ENCODE data around the gene NFKBIB. TPM values are rescaled to one million over a fixed set of nuclear protein-coding genes. Genes with fewer than 3 reads are reported as not detected.

NFKBIB gene
- total and polyA plus RNA-seq, 2 donors (not counting 3 experiments of a cell fraction or from before 2014, with no cell fraction given), result 25.0 to 30.8 TPM

DNA sequence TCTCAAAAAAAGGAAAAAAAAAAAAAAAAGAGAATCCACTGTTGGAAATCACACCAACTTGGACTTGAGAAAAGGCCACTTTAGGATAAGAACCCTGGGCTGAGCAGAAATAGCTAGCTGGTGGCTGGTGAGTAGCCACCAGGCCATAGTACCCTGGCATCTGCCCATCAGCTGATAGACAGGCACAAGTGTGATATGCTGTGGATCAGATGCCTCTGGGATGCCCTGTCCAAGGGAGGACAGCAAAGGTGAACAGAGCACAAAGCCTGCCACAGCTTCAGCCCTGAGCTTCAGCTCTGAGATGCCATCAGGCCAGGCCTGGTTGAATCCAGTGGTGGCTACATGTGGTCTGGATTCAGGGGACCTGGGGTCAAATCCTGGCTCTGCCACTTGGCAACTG is 9.1 kb upstream of the NFKBIB start:
- BruUV-seq (replicated peaks), result no TSS peak
- DNase-seq (ENCODE audit: low read depth, low spot score) (no peak), FAIRE-seq (no peak)
- no peak overlapping the region for H2AFZ ChIP-seq (ENCODE audit: low read depth, low read length)
- intact Hi-C loops (cut with micrococcal nuclease), result no loop called here
- ChIA-PET POLR2A (interaction anchor here (0.6 kb wide), 1 partner anchor 49 kb away, joined by 6 read pairs; no protein-coding TSS in a partner anchor), CTCF (interaction anchor here (1.0 kb wide), 1 partner anchor 21 kb away, joined by 3 read pairs; no protein-coding TSS in a partner anchor)
- H3K36me3 ChIP-seq (ENCODE audit: control insufficient read depth in 2 of 2, extremely low read depth in 1 of 2, insufficient read depth in 2 of 2, low read length in 2 of 2), result peaks cover 2 to 17% of the 10 kb centered on the region in 2 experiments
- no peak for TF ChIP-seq JUN (IDR thresholded peaks at IDR 0.05; ENCODE audit: borderline replicate concordance, insufficient read depth, insufficient read length, low read depth)
- TF ChIP-seq POLR2AphosphoS5 (IDR thresholded peaks at IDR 0.05; ENCODE audit: insufficient read depth, low read depth, low read length), result no peak
- TF ChIP-seq POLR2A (IDR thresholded peaks at IDR 0.05; ENCODE audit: low read depth, low read length), result no peak
- no peak for TF ChIP-seq MYC (IDR thresholded peaks at IDR 0.05; ENCODE audit: low read depth, low read length)
- TF ChIP-seq MAX (IDR thresholded peaks at IDR 0.05; ENCODE audit: insufficient read depth, insufficient read length), result no peak
- no peak for TF ChIP-seq CTCF (IDR thresholded peaks at IDR 0.05; ENCODE audit: extremely low read depth in 1 of 2, insufficient read depth in 1 of 2, low read depth in 1 of 2, low read length in 2 of 2)
- TF ChIP-seq EZH2 (IDR thresholded peaks at IDR 0.05; ENCODE audit: borderline replicate concordance, low read depth, low read length, severe bottlenecking), result no peak
- TF ChIP-seq GATA2 (IDR thresholded peaks at IDR 0.05; ENCODE audit: insufficient read depth, insufficient read length, low read depth, low read length), result no peak
- no peak for TF ChIP-seq FOS (IDR thresholded peaks at IDR 0.05; ENCODE audit: borderline replicate concordance, insufficient read depth, low read length)
- dilution Hi-C loops (cut with MboI; ENCODE audit: extremely low pct_ligation_motif_present, low sequenced_read_pairs), result no loop called here
- no peaks in the 10 kb centered on the region for H3K4me1 ChIP-seq (ENCODE audit: control insufficient read depth, extremely low read depth, insufficient read depth, low read length)
- no peak overlapping the region for H3K9ac ChIP-seq (replicated peaks; ENCODE audit: extremely low read depth, insufficient read depth, low read length)
- no peaks in the 10 kb centered on the region for H3K27me3 ChIP-seq (ENCODE audit: control insufficient read depth in 2 of 2, insufficient read depth in 2 of 2, low read length in 2 of 2)
- no peak overlapping the region for H3K4me3 ChIP-seq (replicated peaks in 1 of 3; ENCODE audit: insufficient read depth in 1 of 3, low read depth in 1 of 3, low read length in 3 of 3)
- no peak overlapping the region for H3K4me2 ChIP-seq (ENCODE audit: insufficient read depth, low read length)
- no peaks in the 10 kb centered on the region for H4K20me1 ChIP-seq (replicated peaks; ENCODE audit: control insufficient read depth, extremely low read depth, insufficient read depth, low read length)
- H3K27ac ChIP-seq (ENCODE audit: insufficient read depth, low read depth, low read length), result no peak overlapping the region
- no peaks in the 10 kb centered on the region for H3K9me3 ChIP-seq (replicated peaks; ENCODE audit: control insufficient read depth, insufficient read depth, low read length)
- no peaks in the 10 kb centered on the region for H3K79me2 ChIP-seq (ENCODE audit: control insufficient read depth, insufficient read depth, low read length)
- no peaks in the 10 kb centered on the region for H3K9me1 ChIP-seq (replicated peaks; ENCODE audit: control insufficient read depth, extremely low read depth, insufficient read depth, low read length)

Data from endothelial cell of umbilical vein (primary cell).